Nephron (organoid): ENCODE results near the gene TNFRSF14.
A peak's percentile ranks its signal among the peaks of the same experiment; 100 is the strongest.

Source experiments
- H3K27ac Mint-ChIP-seq, 3 experiments: 2 replicates each; pipeline ENCODE4 v1.8.0; 2020; ENCODE audit warnings: mixed read lengths in 3 of 3, mild to moderate bottlenecking in 2 of 3, moderate library complexity in 1 of 3
- H3K27me3 Mint-ChIP-seq: 2 replicates; pipeline ENCODE4 v1.8.0; 2021; ENCODE audit warnings: low read depth, mild to moderate bottlenecking, moderate library complexity, mixed read lengths
- H3K36me3 Mint-ChIP-seq: 2 replicates; pipeline ENCODE4 v1.8.0; 2020; ENCODE audit warnings: low read depth, mixed read lengths
- H3K4me1 Mint-ChIP-seq: 2 replicates; pipeline ENCODE4 v1.8.0; 2020; ENCODE audit warnings: mixed read lengths
- H3K4me3 Mint-ChIP-seq, 3 experiments: 2 replicates each; pipeline ENCODE4 v1.8.0; 2020; ENCODE audit warnings: mild to moderate bottlenecking in 3 of 3, mixed read lengths in 3 of 3, moderate library complexity in 2 of 3
- H3K9me3 Mint-ChIP-seq: 2 replicates; pipeline ENCODE4 v1.8.0; 2020; ENCODE audit warnings: mixed read lengths
- CTCF ChIP-seq, 3 experiments: fragments of 200-600 bp; sonication (generic); IDR thresholded peaks; one replicate each; pipeline ENCODE4 v1.5.0; 2021; ENCODE audit warnings: antibody characterized with exemption in 3 of 3; ENCODE audit not compliant: unreplicated experiment in 3 of 3

TNFRSF14 gene

DNA sequence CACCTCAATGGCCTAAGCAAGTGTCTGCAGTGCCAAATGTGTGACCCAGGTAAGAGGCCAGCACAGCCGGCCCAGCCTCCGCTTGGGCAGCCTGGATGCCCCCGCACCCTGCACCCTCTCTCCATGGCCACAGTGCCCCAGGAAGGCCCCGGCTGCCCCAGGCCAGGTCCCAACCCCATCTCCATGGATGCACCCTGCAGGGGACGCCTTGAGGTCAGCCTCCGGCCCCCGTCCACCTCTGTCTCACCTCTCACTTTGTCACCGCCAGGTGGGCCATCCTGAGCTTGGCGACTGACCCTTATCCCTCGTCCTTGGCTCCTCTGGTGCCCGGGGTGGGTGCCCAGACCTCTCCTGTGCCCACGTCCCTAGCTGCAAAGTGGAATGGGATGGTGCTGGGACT is 2.2 kb downstream of the TNFRSF14 start:
- Mint-ChIP-seq H3K9me3 (no peaks in the 10 kb centered on the region), H3K27me3 (peaks cover 11% of the 10 kb centered on the region), H3K4me3 (no peak overlapping the region), H3K36me3 (no peaks in the 10 kb centered on the region), H3K27ac (no peak overlapping the region), H3K4me1 (peaks cover 7% of the 10 kb centered on the region)
- no peak for TF ChIP-seq CTCF (IDR thresholded peaks at IDR 0.05; ENCODE audit: unreplicated experiment in 3 of 3)

DNA sequence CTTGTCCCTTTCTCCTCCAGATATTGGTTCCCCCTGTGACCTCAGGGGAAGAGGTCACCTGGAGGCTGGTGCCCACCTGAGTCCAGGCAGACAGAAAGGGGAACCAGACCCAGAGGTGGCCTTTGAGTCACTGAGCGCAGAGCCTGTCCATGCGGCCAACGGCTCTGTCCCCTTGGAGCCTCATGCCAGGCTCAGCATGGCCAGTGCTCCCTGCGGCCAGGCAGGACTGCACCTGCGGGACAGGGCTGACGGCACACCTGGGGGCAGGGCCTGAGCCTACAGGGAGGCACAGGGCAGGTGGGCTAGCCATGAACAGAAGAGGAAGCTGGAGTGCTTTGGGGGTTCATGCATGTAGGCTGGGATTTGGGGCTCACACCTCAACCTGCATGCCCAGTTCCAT is 2.7 kb downstream of the TNFRSF14 start:
- TF ChIP-seq CTCF (IDR thresholded peaks at IDR 0.05; ENCODE audit: unreplicated experiment in 3 of 3): no peak
- Mint-ChIP-seq H3K9me3 (no peaks in the 10 kb centered on the region), H3K36me3 (no peaks in the 10 kb centered on the region), H3K4me3 (no peak overlapping the region), H3K27me3 (peaks cover 11% of the 10 kb centered on the region), H3K4me1 (peaks cover 7% of the 10 kb centered on the region), H3K27ac (no peak overlapping the region)

DNA sequence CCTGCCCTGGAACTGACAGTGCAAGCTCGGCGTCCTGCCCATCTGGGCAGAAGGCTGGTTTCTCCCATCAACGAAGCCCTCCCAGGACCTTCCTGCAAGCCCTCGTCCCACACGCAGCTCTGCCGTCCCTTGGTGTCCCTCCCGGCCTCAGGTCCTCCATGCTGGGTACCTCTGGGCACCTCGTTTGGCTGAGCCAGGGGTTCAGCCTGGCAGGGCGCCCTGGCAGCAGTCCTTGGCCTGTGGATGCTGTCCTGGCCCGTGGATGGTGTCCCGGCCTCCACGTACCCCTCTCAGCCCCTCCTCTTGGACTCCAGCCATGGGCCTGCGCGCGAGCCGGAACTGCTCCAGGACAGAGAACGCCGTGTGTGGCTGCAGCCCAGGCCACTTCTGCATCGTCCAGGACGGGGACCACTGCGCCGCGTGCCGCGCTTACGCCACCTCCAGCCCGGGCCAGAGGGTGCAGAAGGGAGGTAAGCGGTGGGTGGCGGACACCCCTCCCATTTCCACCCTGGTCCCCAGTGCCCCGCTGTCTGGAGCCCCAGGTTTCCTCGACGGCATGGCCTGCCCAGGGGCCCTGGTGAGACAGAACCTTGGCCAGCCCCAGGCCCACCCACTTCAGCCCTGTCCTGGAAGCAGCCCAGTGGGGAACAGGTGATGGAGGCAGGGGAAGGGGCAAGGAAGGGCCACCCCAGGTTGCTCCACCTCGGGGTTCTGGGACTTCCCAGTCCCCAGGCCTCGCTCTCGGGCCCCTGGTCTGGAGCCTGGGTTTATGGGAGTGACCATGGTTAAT is 3.5 kb downstream of the TNFRSF14 start:
- TF ChIP-seq CTCF (IDR thresholded peaks at IDR 0.05; ENCODE audit: unreplicated experiment in 3 of 3): no peak
- peaks cover 8% of the 10 kb centered on the region for H3K27me3 Mint-ChIP-seq
- no peaks in the 10 kb centered on the region for H3K36me3 Mint-ChIP-seq
- H3K9me3 Mint-ChIP-seq: no peaks in the 10 kb centered on the region
- peaks cover 7% of the 10 kb centered on the region for H3K4me1 Mint-ChIP-seq
- H3K27ac Mint-ChIP-seq: no peak overlapping the region
- H3K4me3 Mint-ChIP-seq: no peak overlapping the region

DNA sequence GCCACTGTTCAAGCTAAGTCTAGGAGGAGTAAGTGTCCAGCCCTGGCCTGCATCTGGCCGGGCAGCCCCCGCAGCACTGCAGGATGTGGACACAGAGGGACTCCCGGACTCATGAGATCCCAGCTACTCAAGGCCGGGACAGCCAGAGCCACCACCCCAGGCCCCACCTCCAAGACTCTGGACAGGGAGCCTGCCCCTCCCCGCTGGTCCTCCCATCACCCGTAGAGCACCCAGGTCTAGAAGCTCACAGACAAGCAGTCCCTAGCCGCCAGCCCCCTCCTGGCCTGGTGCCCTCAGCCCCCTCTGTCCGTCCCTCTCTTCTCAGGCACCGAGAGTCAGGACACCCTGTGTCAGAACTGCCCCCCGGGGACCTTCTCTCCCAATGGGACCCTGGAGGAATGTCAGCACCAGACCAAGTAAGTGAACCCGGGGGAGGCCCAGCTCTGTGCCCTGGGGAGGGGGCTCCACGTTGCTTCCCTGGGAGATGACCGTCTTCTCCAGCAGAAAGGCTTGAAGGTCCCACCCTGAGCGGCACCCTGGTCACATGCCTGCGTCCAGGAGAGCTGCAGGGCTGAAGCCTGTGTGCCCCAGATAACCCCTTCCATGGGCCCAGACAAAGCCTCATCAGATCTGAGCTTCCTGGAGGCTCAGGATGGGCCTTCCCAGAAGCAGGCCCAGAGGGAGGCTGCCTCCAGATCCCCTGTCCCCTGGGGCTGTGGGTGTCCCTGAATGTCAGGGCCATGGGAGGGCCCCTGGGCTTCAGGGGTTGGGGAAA is 4.3 kb downstream of the TNFRSF14 start:
- Mint-ChIP-seq H3K27ac (no peak overlapping the region), H3K27me3 (peaks cover 13% of the 10 kb centered on the region), H3K36me3 (no peaks in the 10 kb centered on the region), H3K4me3 (no peak overlapping the region), H3K9me3 (no peaks in the 10 kb centered on the region), H3K4me1 (peaks cover 7% of the 10 kb centered on the region)
- no peak for TF ChIP-seq CTCF (IDR thresholded peaks at IDR 0.05; ENCODE audit: unreplicated experiment in 3 of 3)

GRCh38 chr1:2561446-2561845 is 5.3 kb downstream of the TNFRSF14 start:
- Mint-ChIP-seq H3K4me1 (peaks cover 2% of the 10 kb centered on the region), H3K9me3 (no peaks in the 10 kb centered on the region), H3K4me3 (peak overlapping the region in 1 of 3 experiments; percentile 12), H3K36me3 (no peaks in the 10 kb centered on the region), H3K27me3 (peaks cover 14% of the 10 kb centered on the region), H3K27ac (no peak overlapping the region)
- TF ChIP-seq CTCF (IDR thresholded peaks at IDR 0.05; ENCODE audit: unreplicated experiment in 3 of 3): no peak
